Ammon's horn (tissue), 1 donor: ENCODE data around the gene LOXL1.

Experiments
- DNase-seq: peaks from one replicate; pipeline ENCODE4 v3.0.0-alpha.2; 2016; ENCODE audit warnings: low spot score

The LOXL1 gene

DNA sequence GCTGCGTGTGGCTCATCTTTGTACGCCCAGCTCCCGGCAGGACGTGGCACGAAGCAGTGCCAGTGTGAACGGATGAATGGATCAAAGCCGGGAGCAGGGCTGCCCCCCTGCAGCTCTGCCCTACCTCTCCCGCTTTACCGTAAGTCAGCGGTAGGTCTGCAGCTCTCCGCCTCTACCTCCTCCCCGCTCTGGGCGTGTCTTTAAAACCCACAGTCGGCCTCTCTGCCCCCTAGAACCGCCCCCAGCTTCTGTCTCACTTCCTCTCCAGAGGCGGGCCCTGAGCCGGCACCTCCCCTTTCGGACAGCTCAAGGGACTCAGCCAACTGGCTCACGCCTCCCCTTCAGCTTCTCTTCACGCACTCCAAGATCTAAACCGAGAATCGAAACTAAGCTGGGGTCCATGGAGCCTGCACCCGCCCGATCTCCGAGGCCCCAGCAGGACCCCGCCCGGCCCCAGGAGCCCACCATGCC lies 68.2 kb downstream of the LOXL1 start, which contains the start of gene PML:
PML (plus strand) TSS at position 304 of the 471 bp plus-strand sequence; CDS start at position 401, 97 bp downstream.
- DNase-seq: peak; percentile 97

DNA sequence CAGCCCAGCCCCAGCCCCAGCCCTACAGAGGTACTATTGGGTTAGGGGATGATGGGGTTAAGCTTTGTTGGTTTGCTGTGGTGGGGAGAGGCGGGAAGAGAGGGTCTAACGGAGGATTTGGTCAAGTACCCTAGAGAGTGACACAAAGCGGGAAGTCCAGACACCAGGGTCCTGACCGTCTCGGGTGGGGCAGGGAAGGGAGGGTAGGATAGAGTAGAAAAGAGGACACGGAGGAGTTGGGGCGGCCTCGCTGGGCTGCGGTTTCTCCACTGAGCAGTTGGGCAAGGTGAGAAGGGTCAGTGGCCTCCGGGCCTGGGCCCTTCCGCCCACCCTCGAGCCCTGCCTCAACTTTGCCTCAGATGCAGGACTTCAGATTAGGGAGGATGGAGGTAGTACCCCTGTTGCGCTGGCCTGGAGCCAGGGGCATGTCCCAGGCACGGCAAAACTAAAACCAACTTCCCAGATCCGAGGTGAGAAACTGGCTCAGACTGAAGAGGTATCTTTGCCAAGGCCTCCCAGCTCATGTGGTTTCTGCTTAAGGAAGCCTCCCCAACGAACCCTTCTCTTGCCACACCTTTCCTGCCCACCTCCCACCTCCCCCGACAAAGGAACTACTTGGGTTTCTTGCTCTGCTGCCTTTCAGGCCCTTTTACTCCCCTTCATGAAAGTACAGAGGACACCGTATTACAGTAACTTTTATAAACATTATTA lies 68.8 kb downstream of the LOXL1 start:
- DNase-seq: no peak

DNA sequence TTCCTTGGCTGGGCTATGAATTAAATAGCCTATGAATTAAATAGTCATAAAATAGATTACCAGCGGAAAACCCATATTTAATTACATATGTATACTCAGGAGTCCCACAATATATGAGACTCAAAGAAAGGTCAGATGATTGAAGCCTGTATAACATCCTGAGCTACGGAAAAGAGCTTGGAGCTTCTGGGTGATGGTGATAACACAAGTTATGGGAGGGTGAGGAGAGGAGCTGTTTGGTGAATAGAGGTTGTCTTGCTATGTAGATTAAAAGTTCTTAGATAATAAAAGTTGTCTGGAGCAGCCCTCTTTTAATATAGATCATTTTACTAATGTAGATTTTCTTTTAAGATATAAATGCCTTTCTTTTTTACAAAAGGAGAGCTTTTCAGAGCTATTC lies 70.0 kb downstream of the LOXL1 start:
- DNase-seq: no peak

DNA sequence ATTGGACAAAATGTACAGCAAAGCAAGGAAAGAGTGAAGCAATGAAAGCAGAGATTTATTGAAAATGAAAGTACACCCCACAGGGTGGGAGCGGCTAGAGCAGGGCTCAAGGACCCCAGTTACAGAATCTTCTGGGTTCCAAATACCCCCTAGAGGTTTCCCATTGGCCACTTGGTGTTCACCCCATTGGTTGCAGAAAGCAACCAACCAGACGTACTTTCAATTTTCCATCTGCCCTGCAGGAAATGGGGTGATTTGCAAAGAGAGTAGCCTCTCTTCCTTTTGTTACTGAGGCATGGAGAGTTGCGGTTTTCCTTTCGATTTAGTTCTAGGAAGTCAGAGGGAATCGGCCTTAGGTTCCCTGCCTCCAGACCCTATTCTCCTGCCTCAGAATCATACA lies 70.7 kb downstream of the LOXL1 start:
- no peak for DNase-seq

DNA sequence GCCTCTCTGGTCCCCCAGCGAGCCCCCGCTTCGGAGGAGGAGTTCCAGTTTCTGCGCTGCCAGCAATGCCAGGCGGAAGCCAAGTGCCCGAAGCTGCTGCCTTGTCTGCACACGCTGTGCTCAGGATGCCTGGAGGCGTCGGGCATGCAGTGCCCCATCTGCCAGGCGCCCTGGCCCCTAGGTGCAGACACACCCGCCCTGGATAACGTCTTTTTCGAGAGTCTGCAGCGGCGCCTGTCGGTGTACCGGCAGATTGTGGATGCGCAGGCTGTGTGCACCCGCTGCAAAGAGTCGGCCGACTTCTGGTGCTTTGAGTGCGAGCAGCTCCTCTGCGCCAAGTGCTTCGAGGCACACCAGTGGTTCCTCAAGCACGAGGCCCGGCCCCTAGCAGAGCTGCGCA lies 71.7 kb downstream of the LOXL1 start:
- DNase-seq: no peak
